HCT116 (cell line): ENCODE measurements around the gene SYNE1. TPM values are rescaled to one million over a fixed set of nuclear protein-coding genes. Genes with fewer than 3 reads are reported as not detected.

Source experiments
- ATAC-seq: fragments of 200-7000 bp; cut with Tn5 transposase; 2 replicates; pipeline ENCODE4 v1.9.1; 2020; ENCODE audit warnings: mild to moderate bottlenecking, moderate library complexity
- BruUV-seq: library from RNA; stranded (reverse); fragments of 400-500 nt; replicated peaks from 2 replicates; lab custom pipeline; 2021; lab: Mats Ljungman, UMichigan
- CTCF ChIA-PET: fragments of 300-600 bp; sonication (Branson Sonifier 250); formaldehyde crosslinking; loops from one replicate; lab custom pipeline; 2021; ENCODE audit warnings: antibody characterized with exemption; lab: Charles Lee
- POLR2A ChIA-PET: fragments of 300-600, 350-600 bp; sonication (Branson Sonifier 250); formaldehyde crosslinking; loops from one replicate; lab custom pipeline; 2021; ENCODE audit warnings: antibody characterized with exemption; lab: Charles Lee
- RAD21 ChIA-PET, 2 experiments: fragments of 300-600 bp; sonication (Branson Sonifier 250); formaldehyde crosslinking; loops; one replicate each; lab custom pipeline; 2023; ENCODE audit warnings: low total read pairs in 2 of 2; ENCODE audit not compliant: uncharacterized antibody in 2 of 2, unreplicated experiment in 2 of 2, low non-redundant PET in 1 of 2; lab: Charles Lee
- DNase-seq: peaks from one replicate; pipeline ENCODE4 v3.0.0-alpha.2; 2010; ENCODE audit warnings: low read depth, low spot score
- H2AFZ ChIP-seq: fragments of 200-600 bp; shearing (Covaris generic), sonication (generic); 2 replicates; pipeline ENCODE4 v1.6.1; 2017; ENCODE audit warnings: low read depth, mixed run types, mixed read lengths, antibody characterized with exemption, low read length; ENCODE audit not compliant: poor library complexity, severe bottlenecking
- H3K27ac ChIP-seq: 2 replicates; pipeline ENCODE4 v1.5.1; 2012; ENCODE audit warnings: low read depth, low read length
- H3K27me3 ChIP-seq: fragments of 200-600 bp; sonication (generic); 2 replicates; pipeline ENCODE4 v1.6.1; 2016; ENCODE audit warnings: mixed run types, low read length, mixed read lengths; ENCODE audit not compliant: insufficient read depth
- H3K36me3 ChIP-seq, 2 experiments: fragments of 200-500 bp in 1 of 2; fragments of 200-600 bp in 1 of 2; sonication (Bioruptor generic) in 1 of 2; sonication (generic) in 1 of 2; 2 replicates each; pipeline versions ENCODE4 v1.5.1 to v1.6.1; 2014 to 2016; ENCODE audit warnings: low read length in 2 of 2, inconsistent platforms in 1 of 2, mixed read lengths in 1 of 2, mixed run types in 1 of 2; ENCODE audit not compliant: insufficient read depth in 2 of 2, control insufficient read depth in 1 of 2
- H3K4me1 ChIP-seq, 2 experiments: fragments of 200-600 bp in 1 of 2; sonication (generic) in 1 of 2; 2 replicates each; pipeline versions ENCODE4 v1.5.1 to v1.6.1; 2012 to 2017; ENCODE audit warnings: low read length in 2 of 2, inconsistent platforms in 1 of 2, mild to moderate bottlenecking in 1 of 2, mixed read lengths in 1 of 2, mixed run types in 1 of 2, moderate library complexity in 1 of 2; ENCODE audit not compliant: insufficient read depth in 2 of 2, control insufficient read depth in 1 of 2
- H3K4me2 ChIP-seq: fragments of 200-600 bp; sonication (generic); 2 replicates; pipeline ENCODE4 v1.6.1; 2017; ENCODE audit warnings: mixed run types, low read length, mixed read lengths
- H3K4me3 ChIP-seq, 2 experiments: fragments of 200-600 bp in 1 of 2; sonication (generic) in 1 of 2; replicated peaks in 1 of 2; 2 replicates each; pipeline ENCODE4 v1.5.1; 2011 to 2016; ENCODE audit warnings: low read length in 2 of 2, control low read depth in 1 of 2, low read depth in 1 of 2, mild to moderate bottlenecking in 1 of 2, mixed read lengths in 1 of 2, mixed run types in 1 of 2
- H3K79me2 ChIP-seq: fragments of 200-600 bp; sonication (generic); 2 replicates; pipeline ENCODE4 v1.6.1; 2017; ENCODE audit warnings: mild to moderate bottlenecking, mixed run types, low read length, moderate library complexity, mixed read lengths; ENCODE audit not compliant: insufficient read depth
- H3K9ac ChIP-seq: fragments of 200-600 bp; sonication (generic); 2 replicates; pipeline ENCODE4 v1.6.1; 2016; ENCODE audit warnings: low read length, mixed read lengths
- H3K9me2 ChIP-seq: fragments of 200-600 bp; sonication (generic), shearing (Covaris generic); 2 replicates; pipeline ENCODE4 v1.6.1; 2017; ENCODE audit warnings: mixed run types, mild to moderate bottlenecking, moderate library complexity; ENCODE audit not compliant: insufficient read depth
- H3K9me3 ChIP-seq, 2 experiments: fragments of 200-500 bp in 1 of 2; fragments of 200-600 bp in 1 of 2; sonication (Bioruptor generic) in 1 of 2; sonication (generic) in 1 of 2; 2 replicates each; pipeline ENCODE4 v1.6.1; 2014 to 2017; ENCODE audit warnings: low read length in 2 of 2, mixed read lengths in 2 of 2, inconsistent platforms in 1 of 2, low read depth in 1 of 2, mild to moderate bottlenecking in 1 of 2, mixed run types in 1 of 2, moderate library complexity in 1 of 2; ENCODE audit not compliant: control insufficient read depth in 1 of 2, insufficient read depth in 1 of 2
- H4K20me1 ChIP-seq: fragments of 200-600 bp; sonication (generic), shearing (Covaris generic); 2 replicates; pipeline ENCODE4 v1.6.1; 2017; ENCODE audit warnings: mixed run types, mild to moderate bottlenecking, moderate library complexity; ENCODE audit not compliant: insufficient read depth
- ATF3 ChIP-seq: IDR thresholded peaks from 2 replicates; pipeline ENCODE4 v1.6.1; 2012
- CBX3 ChIP-seq: IDR thresholded peaks from 2 replicates; pipeline ENCODE4 v1.6.1; 2012; ENCODE audit warnings: low read depth
- CTCF ChIP-seq, 3 experiments: fragments of 200-600 bp in 1 of 3; sonication (generic) in 1 of 3; IDR thresholded peaks in 2 of 3; conservative IDR thresholded peaks in 1 of 3; 2 replicates each; pipeline ENCODE4 v1.5.1; 2012 to 2017; ENCODE audit warnings: low read depth in 2 of 3, low read length in 2 of 3, antibody characterized with exemption in 1 of 3, borderline replicate concordance in 1 of 3, control low read depth in 1 of 3, mild to moderate bottlenecking in 1 of 3, mixed read lengths in 1 of 3, mixed run types in 1 of 3, moderate library complexity in 1 of 3; ENCODE audit not compliant: insufficient read depth in 1 of 3
- SIN3A ChIP-seq: IDR thresholded peaks from 2 replicates; pipeline ENCODE4 v1.6.1; 2012; ENCODE audit warnings: low read depth
- YY1 ChIP-seq: IDR thresholded peaks from 2 replicates; pipeline ENCODE4 v1.6.1; 2011; ENCODE audit warnings: low read length, low read depth, moderate library complexity, mild to moderate bottlenecking; ENCODE audit not compliant: insufficient replicate concordance; ENCODE audit errors: extremely low read depth
- intact Hi-C: fragments of 100-400 bp; cut with micrococcal nuclease; formaldehyde crosslinking; loops from 2 replicates; pipeline ENCODE4 v1.10.0; 2022
- total RNA-seq: library from RNA; stranded (reverse); gene quantifications from one replicate; pipeline ENCODE4 v1.2.1, GENCODE V29; 2021; ENCODE audit not compliant: unreplicated experiment

The SYNE1 gene
- total RNA-seq, 1 experiment from 2014 or later = 5.4 TPM

- no peak overlapping the region for H3K9ac ChIP-seq
- ATAC-seq (no peak), DNase-seq (no peak)
- no peaks in the 10 kb centered on the region for H4K20me1 ChIP-seq
- CTCF ChIA-PET = no interaction called here
- H3K27me3 ChIP-seq = no peaks in the 10 kb centered on the region
- H3K79me2 ChIP-seq = no peaks in the 10 kb centered on the region
- intact Hi-C loops = no loop called here
- RAD21 ChIA-PET = no interaction called here
- POLR2A ChIA-PET = no interaction called here
- no peak overlapping the region for H2AFZ ChIP-seq
- BruUV-seq = no TSS peak
- no peaks in the 10 kb centered on the region for H3K9me2 ChIP-seq
- H3K4me2 ChIP-seq = no peak overlapping the region
- no peak for TF ChIP-seq ATF3
- TF ChIP-seq YY1 = no peak
- no peak for TF ChIP-seq CBX3
- TF ChIP-seq CTCF (IDR thresholded peaks at IDR 0.05 in 2 of 3, conservative IDR thresholded peaks at IDR 0.05 in 1 of 3; ENCODE audit: borderline replicate concordance in 1 of 3, insufficient read depth in 1 of 3, low read depth in 2 of 3, low read length in 2 of 3) = no peak
- no peak for TF ChIP-seq SIN3A
- no peaks in the 10 kb centered on the region for H3K36me3 ChIP-seq
- no peaks in the 10 kb centered on the region for H3K4me1 ChIP-seq
- H3K27ac ChIP-seq = no peak overlapping the region
- H3K9me3 ChIP-seq = no peaks in the 10 kb centered on the region
- no peak overlapping the region for H3K4me3 ChIP-seq
Measured at GRCh38 chr6:152341596-152341995, 295.6 kb downstream of the SYNE1 start.
